H1 (cell line): ENCODE results near the gene AGGF1.

Experiments used
- ATF2 ChIP-seq: IDR thresholded peaks from 2 replicates; pipeline ENCODE4 v1.6.1; 2012; ENCODE audit warnings: low read length, inconsistent platforms
- CEBPB ChIP-seq: IDR thresholded peaks from 2 replicates; pipeline ENCODE4 v1.6.1; 2012; ENCODE audit warnings: low read depth, low read length
- E2F6 ChIP-seq: IDR thresholded peaks from 2 replicates; pipeline ENCODE4 v1.6.1; 2012; ENCODE audit warnings: inconsistent platforms
- KDM1A ChIP-seq: fragments of 200-600, 300-600 bp; sonication (generic); IDR thresholded peaks from 2 replicates; pipeline ENCODE4 v1.7.1; 2016; ENCODE audit warnings: mild to moderate bottlenecking, low read length, borderline replicate concordance
- POLR2A ChIP-seq, 2 experiments: IDR thresholded peaks; 1 replicate in 1 of 2; 2 replicates in 1 of 2; pipeline ENCODE4 v1.6.1; 2011; ENCODE audit warnings: low read depth in 2 of 2, low read length in 2 of 2, mild to moderate bottlenecking in 2 of 2; ENCODE audit errors: control extremely low read depth in 1 of 2
- SUZ12 ChIP-seq: fragments of 200-600 bp; sonication (generic); IDR thresholded peaks from 2 replicates; pipeline ENCODE4 v1.6.1; 2012; ENCODE audit warnings: mild to moderate bottlenecking, inconsistent platforms, low read length, moderate library complexity, mixed read lengths
- TCF12 ChIP-seq: IDR thresholded peaks from 2 replicates; pipeline ENCODE4 v1.6.1; 2011; ENCODE audit warnings: low read depth, mild to moderate bottlenecking, low read length
- ZNF274 ChIP-seq: IDR thresholded peaks from 2 replicates; pipeline ENCODE4 v1.7.0; 2012; ENCODE audit warnings: low read length, borderline replicate concordance; ENCODE audit errors: extremely low read depth

- TF ChIP-seq TCF12 (no peak), KDM1A (no peak), CEBPB (no peak), ZNF274 (no peak), POLR2A (IDR thresholded peaks at IDR 0.05; ENCODE audit: control extremely low read depth in 1 of 2, low read depth in 2 of 2, low read length in 2 of 2) (no peak), ATF2 (no peak), E2F6 (no peak), SUZ12 (no peak)
These were observed 36.0 kb downstream of the AGGF1 start for GRCh38 chr5:77066184-77066583.
